Loucy (cell line): Measurements from ENCODE around the gene CDH4.

Source experiments
- H2AFZ ChIP-seq: fragments of 200-600 bp; sonication (generic); 2 replicates; pipeline ENCODE4 v1.6.0; 2016; ENCODE audit warnings: antibody characterized with exemption, mild to moderate bottlenecking, low read length, moderate library complexity
- H3F3A ChIP-seq: fragments of 200-600 bp; 2 replicates; pipeline ENCODE4 v1.6.0; 2016; ENCODE audit warnings: antibody characterized with exemption, low read depth, mild to moderate bottlenecking
- H3K27me3 ChIP-seq: fragments of 200-600 bp; sonication (generic); 2 replicates; pipeline ENCODE4 v1.6.1; 2014; ENCODE audit warnings: low read length, mild to moderate bottlenecking; ENCODE audit not compliant: insufficient read depth, poor library complexity, severe bottlenecking
- H3K36me3 ChIP-seq: fragments of 200-600 bp; sonication (generic); 2 replicates; pipeline ENCODE4 v1.6.1; 2016; ENCODE audit warnings: low read length; ENCODE audit not compliant: insufficient read depth
- H3K4me1 ChIP-seq: fragments of 200-600 bp; sonication (generic); 2 replicates; pipeline ENCODE4 v1.5.1; 2014; ENCODE audit warnings: low read length, mild to moderate bottlenecking; ENCODE audit not compliant: insufficient read depth, poor library complexity, severe bottlenecking
- H3K4me2 ChIP-seq: fragments of 200-600 bp; sonication (generic); 2 replicates; pipeline ENCODE4 v1.6.0; 2014; ENCODE audit warnings: antibody characterized with exemption, low read length, low read depth, mild to moderate bottlenecking; ENCODE audit not compliant: poor library complexity, severe bottlenecking
- H3K4me3 ChIP-seq: fragments of 200-600 bp; sonication (generic); 2 replicates; pipeline ENCODE4 v1.5.1; 2014; ENCODE audit warnings: low read length, mild to moderate bottlenecking, mixed read lengths; ENCODE audit not compliant: poor library complexity, severe bottlenecking
- H3K79me2 ChIP-seq: fragments of 200-600 bp; sonication (generic); 2 replicates; pipeline ENCODE4 v1.6.1; 2014; ENCODE audit warnings: low read length; ENCODE audit not compliant: insufficient read depth
- H3K9ac ChIP-seq: fragments of 200-600 bp; sonication (generic); 2 replicates; pipeline ENCODE4 v1.6.0; 2014; ENCODE audit warnings: mild to moderate bottlenecking, low read depth, low read length, moderate library complexity; ENCODE audit not compliant: poor library complexity, severe bottlenecking
- H3K9me2 ChIP-seq: fragments of 200-600 bp; sonication (generic); replicated peaks from 2 replicates; pipeline ENCODE4 v1.6.1; 2016; ENCODE audit warnings: low read depth, low read length, mixed read lengths
- H3K9me3 ChIP-seq: fragments of 200-600 bp; sonication (generic); 2 replicates; pipeline ENCODE4 v1.6.1; 2014; ENCODE audit warnings: mild to moderate bottlenecking, antibody characterized with exemption, low read length, low read depth; ENCODE audit not compliant: insufficient read depth
- H4K20me1 ChIP-seq: fragments of 200-600 bp; sonication (generic); 2 replicates; pipeline ENCODE4 v1.6.0; 2014; ENCODE audit warnings: antibody characterized with exemption, low read length, mild to moderate bottlenecking; ENCODE audit not compliant: insufficient read depth, poor library complexity, severe bottlenecking
- CTCF ChIP-seq: fragments of 200-600 bp; sonication (generic); conservative IDR thresholded peaks from 2 replicates; pipeline ENCODE4 v1.5.1; 2014; ENCODE audit warnings: mild to moderate bottlenecking, antibody characterized with exemption, low read length
- EZH2phosphoT487 ChIP-seq: fragments of 200-600 bp; IDR thresholded peaks from 2 replicates; pipeline ENCODE4 v1.6.1; 2018; ENCODE audit warnings: antibody characterized with exemption, mild to moderate bottlenecking, moderate library complexity, borderline replicate concordance

CDH4 gene

GRCh38 chr20:61630391-61630650 is 378.3 kb downstream of the CDH4 start:
- Histone ChIP-seq H3K36me3 (peaks cover 8% of the 10 kb centered on the region; the same call in 1 of the 2 replicates), H3K4me1 (no peaks in the 10 kb centered on the region), H3K4me2 (no peak overlapping the region), H3K9ac (no peak overlapping the region), H4K20me1 (peaks cover 3% of the 10 kb centered on the region), H3K79me2 (no peaks in the 10 kb centered on the region), H3K27me3 (no peaks in the 10 kb centered on the region), H3F3A (no peaks in the 10 kb centered on the region), H2AFZ (no peak overlapping the region), H3K9me2 (no peaks in the 10 kb centered on the region), H3K4me3 (no peak overlapping the region), H3K9me3 (no peaks in the 10 kb centered on the region)
- TF ChIP-seq EZH2phosphoT487 (no peak), CTCF (no peak)

GRCh38 chr20:61630816-61631215 is 378.8 kb downstream of the CDH4 start:
- no peaks in the 10 kb centered on the region for H3K9me3 ChIP-seq
- no peaks in the 10 kb centered on the region for H3K27me3 ChIP-seq
- peaks cover 8% of the 10 kb centered on the region; the same call in 1 of the 2 replicates for H3K36me3 ChIP-seq
- no peak for TF ChIP-seq CTCF
- H3K9me2 ChIP-seq = no peaks in the 10 kb centered on the region
- H3K4me3 ChIP-seq = no peak overlapping the region
- H2AFZ ChIP-seq = no peak overlapping the region
- H3K4me1 ChIP-seq = no peaks in the 10 kb centered on the region
- H3K79me2 ChIP-seq = no peaks in the 10 kb centered on the region
- no peak overlapping the region for H3K4me2 ChIP-seq
- H3K9ac ChIP-seq = no peak overlapping the region
- peaks cover 3% of the 10 kb centered on the region for H4K20me1 ChIP-seq
- no peaks in the 10 kb centered on the region for H3F3A ChIP-seq

GRCh38 chr20:61631751-61632150 is 379.7 kb downstream of the CDH4 start:
- Histone ChIP-seq H3K4me2 (no peak overlapping the region), H3K9me2 (no peaks in the 10 kb centered on the region), H3K9ac (no peak overlapping the region), H2AFZ (no peak overlapping the region), H3K4me1 (no peaks in the 10 kb centered on the region), H4K20me1 (peaks cover 3% of the 10 kb centered on the region), H3K4me3 (no peak overlapping the region), H3K9me3 (no peaks in the 10 kb centered on the region), H3K79me2 (no peaks in the 10 kb centered on the region), H3K27me3 (no peaks in the 10 kb centered on the region), H3K36me3 (peaks cover 8% of the 10 kb centered on the region; the same call in 1 of the 2 replicates), H3F3A (no peaks in the 10 kb centered on the region)
- TF ChIP-seq EZH2phosphoT487 (no peak), CTCF (no peak)
